ENCODE data around the gene PRKCH. TPM values are rescaled to one million over a fixed set of nuclear protein-coding genes. Genes with fewer than 3 reads are reported as not detected.

PRKCH gene
- total RNA-seq, 3 donors from 2014 or later (not counting 1 experiment from before 2014, with no cell fraction given): 610 to 756 (median 618) TPM

GRCh38 chr14:61508526-61508925 lies 187.1 kb downstream of the PRKCH start:
- Histone ChIP-seq H3K4me3 (ENCODE audit: low read length) (no peak overlapping the region), H3K36me3 (ENCODE audit: control insufficient read depth, insufficient read depth, low read length) (peaks cover 32% of the 10 kb centered on the region), H3K9me3 (ENCODE audit: control insufficient read depth, insufficient read depth, low read length) (no peaks in the 10 kb centered on the region), H3K27me3 (ENCODE audit: control insufficient read depth, insufficient read depth, low read length) (no peaks in the 10 kb centered on the region), H3K27ac (ENCODE audit: low read length) (no peak overlapping the region), H3K4me1 (ENCODE audit: control insufficient read depth, insufficient read depth, low read length) (peaks cover 42% of the 10 kb centered on the region)
- ATAC-seq (no peak), DNase-seq (no peak)
- Mint-ChIP-seq H3K4me1 (peaks cover 88 to 96% of the 10 kb centered on the region in 2 donors), H3K27me3 (ENCODE audit: low read depth in 2 of 2) (no peaks in the 10 kb centered on the region), H3K36me3 (peaks cover 22% of the 10 kb centered on the region), H3K27ac (peak overlapping the region in 1 of 2 donors; percentile 75), H3K4me3 (no peak overlapping the region), H3K9me3 (no peaks in the 10 kb centered on the region)
- 50% methylated on average over 2 of the region's 2 CpGs for whole genome bisulfite sequencing (ENCODE audit: insufficient coverage)
- intact Hi-C loops (cut with micrococcal nuclease): no loop called here
- no peak for TF ChIP-seq CTCF (IDR thresholded peaks at IDR 0.05)

- peak in 1 of 2 donors; percentile 30 for DNase-seq
- H3K4me1 ChIP-seq (ENCODE audit: control insufficient read depth, insufficient read depth, low read length): peaks cover 45% of the 10 kb centered on the region
- Mint-ChIP-seq H3K4me1 (peaks cover 90 to 96% of the 10 kb centered on the region in 2 donors), H3K36me3 (peaks cover 22% of the 10 kb centered on the region), H3K27me3 (ENCODE audit: low read depth in 2 of 2) (no peaks in the 10 kb centered on the region), H3K4me3 (no peak overlapping the region), H3K27ac (peak overlapping the region in 1 of 2 donors; percentile 70), H3K9me3 (no peaks in the 10 kb centered on the region)
- no peaks in the 10 kb centered on the region for H3K27me3 ChIP-seq (ENCODE audit: control insufficient read depth, insufficient read depth, low read length)
- H3K4me3 ChIP-seq (ENCODE audit: low read length): no peak overlapping the region
- H3K36me3 ChIP-seq (ENCODE audit: control insufficient read depth, insufficient read depth, low read length): peaks cover 41% of the 10 kb centered on the region
- intact Hi-C loops (cut with micrococcal nuclease): no loop called here
- ATAC-seq: no peak
- no peaks in the 10 kb centered on the region for H3K9me3 ChIP-seq (ENCODE audit: control insufficient read depth, insufficient read depth, low read length)
- 93% methylated on average over 6 of the region's 6 CpGs for WGBS (ENCODE audit: insufficient coverage)
- no peak for TF ChIP-seq CTCF (IDR thresholded peaks at IDR 0.05)
- peak overlapping the region; percentile 0 for H3K27ac ChIP-seq (ENCODE audit: low read length)
These were observed 189.6 kb downstream of the PRKCH start for GRCh38 chr14:61510736-61511557.

GRCh38 chr14:61511558-61511948 lies 190.2 kb downstream of the PRKCH start:
- H3K36me3 ChIP-seq (ENCODE audit: control insufficient read depth, insufficient read depth, low read length): peaks cover 38% of the 10 kb centered on the region
- Mint-ChIP-seq H3K27ac (peak overlapping the region in 1 of 2 donors; percentile 70), H3K4me1 (peaks cover 91 to 97% of the 10 kb centered on the region in 2 donors), H3K9me3 (no peaks in the 10 kb centered on the region), H3K36me3 (peaks cover 21% of the 10 kb centered on the region), H3K27me3 (ENCODE audit: low read depth in 2 of 2) (no peaks in the 10 kb centered on the region), H3K4me3 (no peak overlapping the region)
- ATAC-seq (no peak), DNase-seq (peak in 1 of 2 donors; percentile 62)
- peaks cover 44% of the 10 kb centered on the region for H3K4me1 ChIP-seq (ENCODE audit: control insufficient read depth, insufficient read depth, low read length)
- 58% methylated on average over 6 of the region's 6 CpGs for WGBS (ENCODE audit: insufficient coverage)
- H3K4me3 ChIP-seq (ENCODE audit: low read length): no peak overlapping the region
- intact Hi-C loops (cut with micrococcal nuclease): no loop called here
- TF ChIP-seq CTCF (IDR thresholded peaks at IDR 0.05): no peak
- no peaks in the 10 kb centered on the region for H3K27me3 ChIP-seq (ENCODE audit: control insufficient read depth, insufficient read depth, low read length)
- H3K9me3 ChIP-seq (ENCODE audit: control insufficient read depth, insufficient read depth, low read length): no peaks in the 10 kb centered on the region
- H3K27ac ChIP-seq (ENCODE audit: low read length): peak overlapping the region; percentile 13

All from natural killer cell (primary cell).